ENCODE results near the gene RAE1.

The RAE1 gene

DNA sequence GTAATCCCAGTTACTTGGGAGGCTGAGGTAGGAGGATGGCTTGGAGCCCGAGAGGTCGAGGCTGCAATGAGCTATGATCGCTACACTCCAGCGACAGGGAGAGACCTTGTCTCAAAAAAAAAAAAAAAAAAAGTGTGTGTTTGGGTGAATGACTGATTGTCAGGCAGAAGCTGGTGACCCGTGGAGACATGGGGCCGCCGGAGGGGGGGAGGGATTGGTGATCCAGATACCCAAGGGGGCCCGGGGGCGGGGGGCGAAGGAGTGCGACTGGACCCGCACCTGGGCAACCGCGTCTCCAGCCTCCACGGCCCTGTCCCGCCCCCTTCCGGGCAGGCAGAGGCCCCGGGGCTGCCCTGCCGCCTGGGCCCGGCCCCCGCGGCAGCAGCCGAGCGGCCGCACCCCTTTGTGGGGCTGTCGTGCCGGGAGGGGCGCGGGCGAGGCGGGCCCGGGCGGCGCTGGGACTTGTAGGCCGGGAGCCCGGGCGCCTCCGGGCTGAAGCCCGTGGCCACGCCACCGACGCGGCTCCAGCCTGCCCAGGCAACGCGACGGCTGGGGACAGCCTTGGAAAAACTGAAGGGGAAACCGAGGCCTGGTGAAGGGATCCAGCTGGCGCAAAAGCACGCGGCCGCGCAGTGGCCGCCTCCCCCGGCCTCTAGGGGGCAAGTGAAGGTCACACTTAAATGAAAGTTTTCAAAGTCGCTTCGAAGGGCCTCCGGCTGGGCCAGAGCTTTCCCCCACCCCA lies 38.1 kb downstream of the RAE1 start:
- DNase-seq (ENCODE audit: low read depth) = peak; percentile 53

DNA sequence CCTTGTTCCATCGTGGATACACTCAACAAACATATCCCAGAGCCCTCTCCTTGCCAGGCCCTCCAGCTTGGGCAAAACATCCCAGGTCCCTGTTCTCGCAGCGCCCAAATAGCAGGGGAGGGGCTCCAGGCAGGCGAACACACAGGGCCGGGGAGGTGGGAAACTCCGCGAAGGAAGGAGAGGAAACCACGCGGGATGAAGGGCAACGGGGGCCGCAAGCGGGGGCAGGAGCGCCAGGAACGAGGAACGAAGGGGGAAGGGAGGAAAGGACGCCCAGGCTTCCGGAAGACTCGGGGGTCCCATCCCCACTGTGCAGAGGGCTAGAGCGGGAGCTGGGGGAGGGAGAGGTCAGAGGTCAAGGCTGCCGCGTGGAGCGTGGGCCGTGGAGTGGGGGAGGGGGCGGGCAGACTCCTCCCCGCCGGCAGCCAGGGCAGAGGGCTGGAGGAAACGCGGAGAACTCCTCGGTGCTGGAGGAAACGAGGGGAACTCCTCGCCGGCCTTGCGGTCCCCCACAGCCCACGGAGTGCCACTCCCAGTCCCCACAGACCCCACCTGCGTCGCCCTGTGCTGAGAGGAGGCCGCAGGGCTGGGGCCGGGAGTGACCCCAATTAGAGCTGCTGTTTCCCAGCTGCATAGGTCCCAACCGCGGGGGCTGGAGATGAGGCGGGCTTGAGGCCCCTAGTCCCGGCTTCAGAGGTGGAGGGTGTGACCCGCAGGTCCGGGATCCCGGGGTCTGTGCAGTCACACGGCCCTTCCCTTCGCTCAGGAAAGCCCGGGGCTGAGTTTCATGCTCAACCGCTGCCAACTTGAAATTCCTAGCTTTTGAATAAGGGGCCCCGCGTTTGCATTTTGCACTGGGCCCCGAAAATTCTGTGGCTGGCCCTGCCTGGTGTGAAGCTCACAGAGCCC lies 38.9 kb downstream of the RAE1 start:
- DNase-seq (ENCODE audit: low read depth) = no peak

DNA sequence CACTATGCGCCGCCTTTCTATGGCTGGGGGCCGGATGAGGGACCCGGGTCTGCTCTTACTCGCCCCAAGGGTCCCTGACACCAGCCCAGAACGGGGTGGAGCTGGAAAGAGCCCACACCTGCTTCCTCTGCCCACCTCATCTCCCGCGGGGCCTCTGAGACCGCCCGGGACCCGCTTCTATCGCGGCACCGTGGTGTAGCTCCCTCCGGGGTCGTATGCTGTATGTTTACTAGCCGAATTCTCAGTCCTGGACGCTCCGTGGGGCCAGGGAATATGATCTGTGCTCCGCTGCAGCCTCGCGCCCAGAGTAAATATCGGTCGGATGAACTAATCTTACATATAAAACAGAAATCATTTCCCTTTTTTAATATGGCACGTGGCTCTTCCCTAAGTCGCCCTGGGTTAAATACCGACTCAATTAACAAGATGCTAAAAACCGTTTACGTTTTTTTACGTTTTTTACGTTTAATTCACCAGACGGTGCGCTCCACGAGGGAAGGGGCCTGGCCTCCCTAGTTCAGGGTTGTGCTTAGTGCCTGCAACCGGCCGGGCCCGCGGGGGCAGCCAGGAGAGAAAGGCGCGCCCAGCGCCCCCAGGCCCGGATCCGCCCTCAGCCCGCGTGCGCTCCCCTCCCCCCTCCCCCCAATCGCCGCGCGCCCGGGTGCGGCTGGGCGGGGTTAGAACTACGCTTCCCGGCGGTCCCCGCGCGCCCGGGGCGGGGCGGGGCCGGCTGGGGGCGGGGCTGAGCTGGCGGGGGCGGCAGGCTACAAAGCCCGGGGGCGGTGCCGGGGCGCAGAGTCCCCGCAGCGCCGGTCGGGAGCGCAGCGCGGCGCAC lies 39.8 kb downstream of the RAE1 start, which contains the start of gene RBM38:
Gene RBM38, plus strand, starts transcription at position 793 of the 835 bp plus-strand sequence. CDS start 186 bp downstream, outside the sequence.
- peak; percentile 49 for DNase-seq (ENCODE audit: low read depth)

DNA sequence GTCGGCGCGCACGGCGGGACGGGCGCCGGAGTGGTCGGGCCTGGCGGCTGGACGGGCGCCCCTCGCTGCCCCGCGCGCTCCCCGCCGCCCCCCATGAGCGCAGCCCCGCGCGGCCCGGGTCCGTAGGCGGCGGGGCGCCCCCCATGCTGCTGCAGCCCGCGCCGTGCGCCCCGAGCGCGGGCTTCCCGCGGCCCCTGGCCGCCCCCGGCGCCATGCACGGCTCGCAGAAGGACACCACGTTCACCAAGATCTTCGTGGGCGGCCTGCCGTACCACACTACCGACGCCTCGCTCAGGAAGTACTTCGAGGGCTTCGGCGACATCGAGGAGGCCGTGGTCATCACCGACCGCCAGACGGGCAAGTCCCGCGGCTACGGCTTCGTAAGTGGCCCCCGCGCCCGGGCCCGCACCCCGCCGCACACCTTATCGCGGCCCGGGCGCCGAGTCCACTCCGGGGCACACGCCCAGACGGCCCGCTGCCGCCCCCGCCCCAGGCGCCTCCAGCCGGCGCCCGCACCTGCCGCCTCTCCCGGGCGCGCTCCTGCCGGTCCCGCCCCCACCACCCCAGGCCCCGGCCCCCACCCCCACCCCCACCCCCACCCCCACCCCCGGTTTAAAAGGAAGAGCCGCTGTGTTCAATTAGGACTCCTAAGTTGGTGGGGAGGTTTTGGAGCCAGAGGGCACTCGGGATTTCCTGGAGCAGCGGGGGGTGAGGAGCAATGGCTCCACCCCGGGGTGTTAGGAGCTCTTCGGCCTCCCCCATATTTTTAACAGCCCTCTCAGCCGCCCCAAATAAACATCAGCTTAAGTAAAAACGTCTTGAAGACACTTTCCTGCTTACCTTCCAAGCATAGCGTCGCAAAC lies 40.6 kb downstream of the RAE1 start:
- no peak for DNase-seq (ENCODE audit: low read depth)

DNA sequence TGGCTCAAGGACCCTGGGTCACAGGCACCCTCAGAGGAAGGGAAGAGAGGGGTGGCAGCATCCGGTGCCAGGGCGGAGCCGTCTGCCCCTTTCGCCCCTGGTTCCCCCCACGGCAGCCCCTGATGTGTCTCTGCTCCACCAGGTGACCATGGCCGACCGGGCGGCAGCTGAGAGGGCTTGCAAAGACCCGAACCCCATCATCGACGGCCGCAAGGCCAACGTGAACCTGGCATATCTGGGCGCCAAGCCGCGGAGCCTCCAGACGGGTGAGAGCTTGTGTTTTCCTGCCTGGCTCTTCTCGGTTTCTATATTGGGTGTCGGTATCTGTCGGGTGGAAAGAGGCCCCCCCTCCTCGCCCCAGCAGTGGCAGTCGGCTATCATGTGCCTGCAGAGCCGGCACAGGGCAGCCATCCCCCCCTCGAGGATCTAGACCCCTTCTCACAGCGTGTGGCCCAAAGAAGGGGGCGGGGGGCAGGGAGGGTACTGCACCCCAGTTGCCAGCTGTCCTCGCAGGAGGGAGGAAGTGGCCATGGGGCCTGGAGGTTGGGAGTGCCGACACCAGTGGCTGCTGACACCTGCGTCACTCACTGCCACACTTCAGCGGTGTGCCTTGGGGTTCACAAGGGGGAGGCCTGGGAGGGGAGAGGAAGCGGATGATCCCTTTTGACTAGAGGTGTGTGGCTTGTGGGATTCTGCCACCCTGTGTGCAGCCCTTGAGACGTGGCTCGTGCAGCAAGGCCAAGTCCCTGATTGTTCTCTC lies 41.6 kb downstream of the RAE1 start:
- no peak for DNase-seq (ENCODE audit: low read depth)

DNA sequence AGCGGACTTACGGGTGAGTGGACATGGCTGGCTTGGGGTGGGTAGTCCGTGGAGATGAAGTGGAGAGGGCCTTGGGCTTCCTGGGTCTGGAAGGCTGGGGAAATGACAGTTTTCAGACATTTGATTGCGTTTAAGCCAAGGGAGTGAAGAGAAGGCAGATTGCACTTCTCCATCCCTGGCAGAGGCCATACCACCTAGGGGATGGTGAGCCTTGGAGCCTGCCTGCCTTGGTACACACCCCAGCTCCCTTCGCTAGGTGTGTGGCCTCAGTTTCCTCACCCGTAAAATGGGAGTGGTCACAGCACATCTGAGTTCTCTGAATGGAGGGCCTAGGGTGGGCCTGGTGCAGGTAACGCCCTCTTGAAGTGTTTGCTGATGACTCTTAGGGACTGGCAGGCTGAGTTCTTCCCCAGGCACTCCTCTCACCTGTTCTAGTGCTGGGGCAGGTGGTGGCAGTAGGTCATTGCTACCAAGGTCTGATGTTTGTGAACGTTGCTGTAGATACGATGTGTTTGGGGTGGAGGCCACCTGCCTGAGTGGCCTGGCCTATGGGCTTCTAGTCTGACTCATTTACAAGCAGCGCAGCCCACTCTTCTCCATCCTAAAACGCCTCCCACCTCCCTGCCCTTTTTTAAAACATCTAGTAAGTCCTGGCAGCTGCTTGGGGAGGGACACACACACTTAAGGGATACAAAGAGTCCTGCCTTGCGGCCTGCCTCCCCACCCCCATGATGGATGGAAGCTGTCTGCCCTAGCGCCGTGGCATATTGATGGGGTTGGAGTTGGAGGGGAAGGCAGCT lies 42.5 kb downstream of the RAE1 start:
- no peak for DNase-seq (ENCODE audit: low read depth)

DNA sequence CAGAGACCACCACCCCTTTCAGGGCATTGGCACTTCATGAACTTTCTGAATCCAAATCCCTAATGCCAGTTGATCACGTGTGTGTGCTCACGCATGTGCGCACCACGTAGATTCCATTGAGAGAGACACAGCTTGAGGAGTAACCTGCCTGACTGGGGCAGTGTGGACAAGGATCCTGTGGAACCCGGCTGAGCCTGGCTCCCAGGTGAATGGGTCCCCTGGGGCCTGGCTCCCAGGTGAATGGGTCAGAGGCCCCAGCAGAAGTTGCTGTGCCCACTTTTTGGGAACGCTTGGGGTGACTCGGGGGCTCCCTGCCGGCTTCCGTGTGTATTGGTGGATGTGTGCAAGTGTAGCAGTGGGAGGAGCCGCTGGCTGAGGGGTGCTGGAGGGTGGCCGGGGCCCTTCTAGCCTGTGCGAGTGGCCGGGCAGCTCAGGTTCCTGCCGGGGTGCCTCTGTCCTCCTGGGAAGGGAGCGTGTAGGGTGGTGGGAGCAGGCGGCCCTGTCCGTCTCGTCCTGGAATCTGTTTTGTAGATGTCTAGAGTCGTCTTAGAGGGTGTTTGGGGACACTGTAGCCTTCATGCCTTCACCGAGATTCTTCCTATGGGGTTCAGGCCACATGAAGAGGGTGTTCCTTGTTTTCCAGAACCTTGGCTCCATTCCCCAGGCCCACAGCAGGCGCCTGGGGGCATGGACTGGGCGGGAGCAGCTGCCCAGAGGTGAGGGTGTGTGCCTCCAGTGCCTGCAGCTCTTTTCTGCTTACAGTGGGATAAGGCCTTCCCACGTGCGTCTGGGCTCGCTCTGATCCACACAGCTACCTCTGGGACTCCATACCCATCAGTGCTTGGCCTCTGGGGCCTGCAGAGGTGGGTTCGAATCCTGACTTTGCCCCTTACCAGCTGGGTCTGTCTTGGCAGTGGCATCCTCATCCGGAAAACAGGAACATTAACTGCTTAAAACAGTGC lies 43.3 kb downstream of the RAE1 start:
- DNase-seq (ENCODE audit: low read depth) = no peak

DNA sequence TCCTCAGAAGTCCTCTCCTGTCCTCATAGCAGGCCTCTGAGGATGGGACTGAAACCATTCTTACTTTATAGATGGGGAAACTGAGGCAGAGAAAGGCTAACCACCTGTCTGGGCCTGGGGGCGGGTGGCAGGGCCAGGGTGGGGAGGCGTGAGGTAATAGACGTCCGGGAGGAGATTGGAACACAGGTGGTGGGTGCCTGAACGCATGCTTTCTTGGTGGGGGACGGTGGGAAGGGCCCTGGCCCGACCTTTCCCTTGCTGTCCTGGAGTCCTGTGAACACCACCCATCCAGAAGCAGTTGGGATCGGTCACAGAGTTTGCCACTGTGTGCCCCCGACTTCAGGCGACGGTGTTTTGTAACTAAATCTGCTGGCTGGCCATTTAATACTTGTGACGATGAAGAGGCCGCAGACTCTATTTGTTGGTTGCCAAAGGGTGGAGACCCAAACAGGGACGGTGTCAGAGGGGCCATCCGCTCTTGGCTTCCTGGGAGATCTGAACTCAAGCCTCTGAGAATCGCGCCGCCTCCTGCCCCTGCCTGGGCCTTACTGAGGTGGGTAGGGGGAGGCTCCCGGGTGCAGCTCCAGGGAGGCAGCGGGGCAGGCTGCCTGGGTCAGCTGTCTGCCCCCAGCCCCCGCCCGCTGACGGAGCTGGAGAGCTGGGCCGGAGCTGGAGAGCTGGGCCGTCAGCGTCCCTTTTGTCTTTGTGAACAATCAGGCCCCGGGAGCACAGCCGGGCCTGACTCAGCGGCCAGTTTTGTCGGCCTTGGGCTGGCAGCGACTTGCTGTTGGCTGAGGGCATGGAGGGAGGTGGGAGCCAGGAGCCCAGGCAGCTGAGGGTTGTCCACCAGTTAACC lies 44.3 kb downstream of the RAE1 start:
- DNase-seq (ENCODE audit: low read depth) = peak; percentile 60

DNA sequence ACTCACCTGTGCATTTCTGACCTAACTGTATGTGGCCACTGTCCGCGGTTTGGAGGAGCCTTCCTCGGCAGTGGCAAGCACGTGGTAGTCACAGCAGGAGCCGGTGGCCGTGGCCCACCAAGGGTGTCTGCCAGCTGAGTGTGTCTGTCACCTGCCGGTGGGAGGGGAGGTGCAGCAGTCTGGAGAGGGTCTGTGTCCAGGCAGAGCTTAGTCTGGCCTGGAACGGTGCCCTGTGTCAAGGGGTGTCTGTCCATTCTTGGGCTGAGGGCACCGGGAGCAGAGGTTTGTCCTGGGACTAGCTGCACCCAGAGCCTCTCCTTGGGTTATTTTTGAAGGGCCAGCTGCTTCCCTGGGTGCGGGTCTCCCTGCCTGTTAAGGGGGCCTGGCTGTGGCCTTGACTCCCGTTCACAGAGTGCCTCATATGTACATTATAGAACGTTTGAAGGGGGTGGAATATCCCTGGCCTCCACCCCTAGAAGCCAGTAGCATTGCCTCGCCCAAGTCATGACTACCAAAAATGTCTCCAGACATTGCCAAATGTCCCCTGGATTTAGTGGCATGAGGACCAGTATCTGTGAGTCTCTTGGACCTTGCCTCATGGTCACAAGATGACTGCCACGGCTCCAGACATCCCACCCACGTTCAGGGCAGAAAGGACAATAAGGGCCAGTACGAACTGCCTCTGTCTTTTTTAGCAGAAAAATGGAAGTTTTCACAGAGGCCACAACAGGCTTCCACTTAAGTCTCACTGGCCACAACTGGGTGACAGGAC lies 45.3 kb downstream of the RAE1 start:
- no peak for DNase-seq (ENCODE audit: low read depth)

DNA sequence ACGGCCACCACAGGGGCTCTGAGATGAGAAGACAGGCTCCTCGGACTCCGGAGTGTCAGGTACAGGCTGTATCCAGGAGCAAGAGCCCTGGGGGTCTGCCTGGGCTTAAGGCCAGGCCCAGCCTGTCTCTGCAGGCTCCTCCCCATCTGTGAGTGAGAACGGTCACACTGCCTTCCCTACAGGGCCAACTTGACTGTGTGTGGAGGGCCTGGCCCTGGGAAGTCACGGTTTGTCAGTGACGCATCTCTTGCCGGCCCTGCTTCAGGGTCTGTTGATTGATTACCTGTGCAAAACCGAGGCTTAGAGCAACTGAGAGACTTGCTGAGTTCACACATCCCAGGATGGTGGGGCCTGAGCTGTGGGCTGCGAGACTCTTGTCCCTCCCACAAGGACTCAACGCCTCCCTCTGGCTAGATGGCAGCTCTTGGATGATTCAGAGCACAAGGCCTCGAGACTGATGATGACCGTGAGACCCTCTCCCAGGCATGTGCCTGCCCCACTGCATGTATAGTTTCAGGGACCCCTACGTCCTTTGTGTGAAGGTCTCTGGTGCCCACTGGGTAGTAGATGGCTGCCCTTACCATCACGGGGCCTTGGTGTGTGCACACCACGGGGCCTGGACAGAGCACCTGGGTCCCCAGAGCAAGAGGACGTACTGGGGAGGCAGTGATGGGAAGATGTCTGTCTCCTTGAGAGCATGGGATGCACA lies 46.1 kb downstream of the RAE1 start:
- no peak for DNase-seq (ENCODE audit: low read depth)

DNA sequence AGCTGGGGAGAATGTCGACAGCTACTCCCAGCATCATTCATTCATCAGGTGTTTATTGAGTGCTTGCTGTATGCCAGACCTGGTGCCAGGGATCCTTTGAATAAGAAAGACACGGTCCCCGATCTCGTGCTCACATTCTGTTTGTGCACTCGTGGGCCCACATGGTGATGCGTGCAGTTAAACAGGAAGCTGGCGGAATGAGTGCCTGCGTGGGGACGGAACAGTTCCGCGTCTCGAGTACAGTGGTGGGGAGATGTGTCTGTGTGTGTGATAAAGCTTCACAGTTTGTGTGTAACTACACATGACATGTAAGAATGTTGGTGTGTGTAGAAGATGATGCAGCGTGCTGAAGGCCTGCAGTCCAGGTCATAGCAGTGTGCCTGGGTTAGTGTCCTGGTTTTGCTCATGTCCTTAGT lies 46.6 kb downstream of the RAE1 start:
- DNase-seq (ENCODE audit: low read depth) = no peak

DNA sequence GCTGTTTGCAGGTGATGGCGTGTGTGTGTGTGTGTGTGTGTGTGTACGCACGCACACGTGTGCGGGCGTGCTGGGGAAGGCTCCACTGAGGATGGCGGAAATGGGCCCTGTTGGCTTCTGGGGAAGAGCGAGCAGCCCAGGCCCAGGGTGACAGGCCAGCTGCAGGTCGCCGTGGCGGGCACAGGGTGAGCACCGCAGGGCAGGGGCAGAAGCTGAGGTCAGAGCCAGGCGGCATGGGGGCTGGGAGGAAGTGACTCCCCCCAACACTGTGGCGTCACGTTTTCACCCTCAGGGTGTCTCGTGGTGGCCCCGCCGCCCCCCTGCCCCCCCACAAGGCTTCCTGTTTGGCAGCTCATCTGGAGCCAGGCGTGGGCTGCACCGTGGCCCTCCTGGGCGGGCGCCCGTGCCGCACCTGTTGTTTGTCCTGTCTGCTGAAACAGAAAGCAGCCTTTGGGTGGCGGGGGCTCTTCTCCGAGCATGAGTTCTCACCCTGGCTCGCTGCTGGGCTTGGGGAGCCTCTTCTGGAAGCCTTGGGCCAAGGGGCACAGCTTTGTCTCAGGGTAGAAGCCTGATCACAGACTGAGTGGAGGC lies 47.3 kb downstream of the RAE1 start:
- no peak for DNase-seq (ENCODE audit: low read depth)

DNA sequence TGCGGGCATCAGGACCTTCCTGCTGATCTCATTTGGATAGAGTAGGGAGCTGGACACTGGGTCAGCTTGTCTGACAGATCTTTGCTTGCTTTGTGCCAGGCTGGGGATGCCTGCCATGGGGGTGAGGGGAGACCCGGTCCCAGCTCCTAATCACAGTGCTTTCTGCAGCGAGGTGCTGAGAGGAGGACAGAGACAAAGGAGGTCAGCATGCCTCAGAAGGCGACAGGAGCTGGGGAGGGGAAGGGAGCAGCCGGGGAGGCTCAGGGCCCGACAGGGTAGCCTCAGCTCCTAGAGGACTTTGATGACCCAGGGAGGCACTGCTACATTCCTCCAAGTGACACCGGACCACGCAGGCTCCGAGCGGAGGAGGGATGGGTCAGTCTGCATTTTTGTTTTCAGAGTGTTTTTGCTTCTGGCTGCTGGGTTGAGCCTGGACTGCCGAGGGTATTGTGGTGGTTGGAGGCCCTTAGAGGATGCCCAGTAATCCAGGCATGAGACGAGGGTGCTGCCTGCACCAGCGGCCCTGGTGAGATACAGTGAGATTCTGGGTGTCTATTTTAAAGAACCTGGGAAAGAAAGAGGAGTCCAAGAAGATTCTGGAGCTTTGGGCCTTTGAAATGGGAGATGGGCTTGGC lies 48.0 kb downstream of the RAE1 start:
- no peak for DNase-seq (ENCODE audit: low read depth)

DNA sequence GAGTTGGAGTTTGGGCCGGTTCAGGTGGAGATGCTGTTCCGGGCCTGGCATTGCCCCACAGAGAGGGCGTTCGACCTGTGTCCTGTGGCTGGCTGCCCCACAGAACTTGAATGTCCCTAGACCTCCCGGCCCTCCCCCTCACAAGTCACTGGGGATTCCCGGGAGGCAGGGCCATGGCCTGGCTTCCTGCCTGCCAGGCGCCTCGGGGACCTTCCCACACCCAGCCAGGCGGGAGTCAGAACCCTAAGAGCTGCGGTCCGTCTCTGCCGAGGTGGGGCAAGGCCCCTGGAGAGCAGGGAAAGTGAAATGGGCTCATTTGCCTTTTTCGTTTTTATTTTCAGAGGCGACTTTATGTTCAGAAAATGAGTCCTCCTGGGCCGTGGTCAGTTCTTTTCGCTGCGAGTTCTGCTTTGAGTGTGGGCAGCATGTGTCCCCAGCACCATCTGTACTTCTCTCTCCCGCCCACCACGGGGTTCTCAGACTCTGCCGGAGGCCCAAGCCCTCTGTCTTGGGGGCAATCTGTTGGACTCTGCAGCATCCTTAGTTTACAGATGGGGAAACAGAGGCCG lies 48.6 kb downstream of the RAE1 start:
- peak; percentile 22 for DNase-seq (ENCODE audit: low read depth)

DNA sequence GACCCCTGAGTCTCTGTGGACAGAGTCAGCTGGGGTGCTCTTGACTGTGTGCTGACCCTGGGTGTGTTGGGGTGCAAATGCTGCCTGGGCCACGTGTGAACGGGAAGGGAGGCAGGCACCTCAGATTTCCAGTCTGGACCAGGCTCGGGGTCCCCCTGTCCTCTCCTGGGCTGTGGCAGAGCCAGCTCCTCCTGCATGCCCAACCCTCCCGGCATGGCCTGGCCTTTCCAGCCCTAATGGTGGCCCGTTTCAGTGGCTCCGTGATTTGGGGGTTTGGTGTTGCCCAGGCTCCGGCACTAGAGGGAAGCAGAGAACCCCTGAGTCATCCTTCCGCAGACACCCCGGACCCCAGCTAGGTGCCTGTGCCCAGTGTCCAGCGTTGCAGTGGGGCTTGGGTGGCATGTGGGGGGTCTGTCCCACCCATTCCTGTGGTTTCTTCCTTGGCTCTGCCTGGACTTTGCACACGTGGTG lies 49.2 kb downstream of the RAE1 start:
- DNase-seq (ENCODE audit: low read depth) = no peak
